RKO (cell line): ENCODE data around the gene SHISAL2A.
A peak's percentile ranks its signal among the peaks of the same experiment; 100 is the strongest.

Experiments
- DNase-seq: peaks from one replicate; pipeline ENCODE4 v3.0.0-alpha.2; 2016; ENCODE audit warnings: low spot score

SHISAL2A gene

GRCh38 chr1:52632732-52633290, at the start of gene SHISAL2A:
Gene SHISAL2A, plus strand, starts transcription at chr1:52633168. Its CDS starts 326 bp downstream, at chr1:52633494.
- DNase-seq: no peak

- no peak for DNase-seq
These were observed 47.5 kb upstream of the SHISAL2A start for GRCh38 chr1:52585474-52585873.

DNA sequence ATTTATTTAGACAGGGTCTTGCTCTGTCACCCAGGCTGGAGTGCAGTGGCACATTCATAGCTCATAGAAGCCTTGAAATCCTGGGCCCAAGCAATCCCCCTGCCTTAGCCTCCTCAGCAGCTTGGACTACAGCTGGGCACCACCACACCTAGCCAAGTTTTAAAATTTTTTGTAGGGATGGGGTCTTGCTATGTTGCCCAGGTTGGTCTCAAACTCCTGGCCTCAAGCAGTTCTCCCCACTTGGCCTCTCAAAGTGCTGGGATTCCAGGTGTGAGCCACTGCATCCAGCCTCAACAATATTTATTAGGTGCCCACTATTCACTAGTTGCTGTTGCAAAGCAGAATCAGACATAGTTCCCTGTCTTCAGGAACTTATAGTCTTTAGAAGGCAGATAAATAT, 44.9 kb upstream of the SHISAL2A start:
- DNase-seq: no peak

- DNase-seq: no peak
These were observed 44.4 kb upstream of the SHISAL2A start for GRCh38 chr1:52588535-52588934.

- DNase-seq: no peak
These were observed 42.7 kb upstream of the SHISAL2A start for GRCh38 chr1:52590266-52590665.

DNA sequence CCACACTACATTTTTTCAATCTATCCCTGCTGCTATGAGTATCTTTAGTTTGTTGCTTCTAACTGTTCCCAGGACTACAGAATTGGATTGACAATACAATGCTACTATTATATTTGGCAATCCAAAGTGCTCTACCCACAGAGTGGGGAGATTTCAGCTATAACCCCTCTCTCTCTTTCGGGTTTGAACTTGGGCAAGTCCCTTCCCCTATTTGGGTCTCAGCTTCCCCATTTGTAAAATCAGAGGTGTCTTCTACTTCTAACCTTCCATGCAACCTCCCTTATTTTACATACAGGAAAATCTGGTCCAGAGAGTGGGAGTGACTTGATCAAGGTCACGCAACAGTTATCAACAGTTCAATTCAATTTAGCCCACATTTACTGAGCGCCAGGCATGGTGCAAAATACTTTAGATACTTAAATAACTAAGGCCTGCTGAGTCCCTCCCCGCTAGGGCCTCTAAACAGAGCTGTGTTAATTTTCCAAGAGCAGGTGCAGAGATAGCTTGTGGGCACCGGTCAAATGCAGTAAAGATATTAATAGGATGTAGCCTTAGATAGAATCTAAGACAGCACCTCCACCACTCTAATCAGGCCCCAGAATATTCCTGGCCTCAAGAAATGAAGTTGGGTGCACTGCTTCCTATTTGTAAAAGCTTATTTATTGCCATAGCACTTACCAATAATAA, 40.2 kb upstream of the SHISAL2A start:
- DNase-seq: no peak

DNA sequence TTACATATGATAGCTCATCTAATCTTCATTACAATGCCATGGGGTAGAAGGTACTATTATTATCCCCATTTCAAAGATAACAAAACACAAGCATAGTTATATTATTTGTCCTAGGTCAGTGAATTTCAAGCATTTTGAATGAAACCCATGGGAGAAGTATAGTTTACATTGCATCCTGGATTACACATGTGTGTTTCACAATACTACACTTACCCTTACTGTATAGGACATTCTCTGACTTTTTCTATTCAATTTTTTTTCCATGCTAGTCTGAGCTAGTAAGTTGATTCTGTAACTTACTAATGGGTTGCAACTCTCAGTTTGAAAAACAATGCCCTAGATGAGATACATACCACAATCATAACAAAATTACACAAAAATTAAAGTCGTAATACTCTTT, 39.5 kb upstream of the SHISAL2A start:
- DNase-seq: no peak

DNA sequence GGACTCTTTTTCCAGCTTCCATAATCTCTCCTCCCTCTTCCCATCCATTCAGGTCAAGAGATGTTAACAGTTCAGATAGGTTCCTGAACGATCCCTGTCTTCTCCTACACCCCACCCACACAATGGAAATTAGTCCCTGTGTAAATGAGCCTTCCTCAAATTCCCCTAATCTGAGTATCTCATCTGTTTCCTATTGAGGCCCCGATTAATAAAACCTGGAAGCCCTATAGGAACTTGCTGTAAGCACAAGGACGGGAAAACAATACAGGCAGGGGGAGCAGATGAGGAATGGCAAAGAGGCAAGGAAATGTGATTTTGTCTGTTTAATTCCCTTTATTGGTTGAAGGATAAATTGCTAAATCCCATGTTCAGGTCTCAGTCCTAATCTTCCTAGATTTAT, 37.9 kb upstream of the SHISAL2A start:
- DNase-seq: no peak

DNA sequence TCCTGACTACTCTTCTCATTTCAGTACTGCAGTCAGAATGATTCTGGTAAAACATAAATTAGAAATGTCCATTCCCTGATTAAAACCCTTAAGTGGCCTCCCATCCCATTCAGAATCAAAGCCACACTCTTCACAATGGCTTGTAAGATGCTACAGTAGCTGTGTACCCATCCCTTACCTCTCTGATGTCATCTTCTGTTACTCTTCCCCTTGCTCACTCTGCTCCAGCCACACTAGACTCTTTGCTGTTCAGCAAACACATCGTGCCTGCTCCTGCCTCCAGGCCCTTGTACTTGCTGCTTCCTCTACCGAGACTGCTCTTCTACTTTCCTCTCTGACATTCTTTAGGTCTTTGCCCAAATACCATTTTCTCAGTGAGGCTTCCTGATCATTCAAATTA, 35.1 kb upstream of the SHISAL2A start:
- no peak for DNase-seq

DNA sequence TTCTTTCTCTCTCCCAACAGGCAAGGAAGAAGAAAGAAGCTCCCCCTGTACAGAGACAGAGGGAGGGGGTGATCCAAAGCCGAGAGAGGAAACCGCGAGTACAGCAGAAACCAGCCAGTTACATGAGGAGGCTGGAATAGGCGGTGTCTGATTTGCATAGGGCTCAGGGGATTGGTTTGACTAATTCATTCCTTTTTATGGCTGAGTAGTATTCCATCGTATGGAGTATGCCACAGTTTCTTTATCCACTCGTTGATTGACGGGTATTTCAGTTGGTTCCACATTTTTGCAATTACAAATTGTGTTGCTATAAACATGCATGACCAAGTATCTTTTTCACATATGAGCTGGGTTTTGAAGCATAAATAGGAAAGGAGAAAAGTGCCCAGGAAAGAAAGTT, 34.2 kb upstream of the SHISAL2A start:
- no peak for DNase-seq

DNA sequence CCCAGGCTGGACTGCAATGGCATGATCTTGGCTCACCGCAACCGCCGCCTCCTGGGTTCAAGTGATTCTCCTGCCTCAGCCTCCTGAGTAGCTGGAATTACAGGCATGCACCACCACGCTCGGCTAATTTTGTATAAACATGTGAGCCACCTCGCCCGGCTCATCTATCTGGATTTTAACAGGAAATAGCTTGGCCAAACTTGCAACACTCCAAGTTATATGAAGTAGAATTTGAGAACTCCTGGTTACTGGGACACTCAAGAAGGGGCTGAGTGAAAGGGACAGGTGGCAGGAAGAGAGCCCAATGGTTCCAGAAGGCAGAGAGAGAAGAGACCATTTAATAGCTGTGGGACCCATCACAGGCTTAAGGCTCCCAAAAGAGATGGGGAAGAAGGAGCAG, 33.7 kb upstream of the SHISAL2A start:
- DNase-seq: no peak

DNA sequence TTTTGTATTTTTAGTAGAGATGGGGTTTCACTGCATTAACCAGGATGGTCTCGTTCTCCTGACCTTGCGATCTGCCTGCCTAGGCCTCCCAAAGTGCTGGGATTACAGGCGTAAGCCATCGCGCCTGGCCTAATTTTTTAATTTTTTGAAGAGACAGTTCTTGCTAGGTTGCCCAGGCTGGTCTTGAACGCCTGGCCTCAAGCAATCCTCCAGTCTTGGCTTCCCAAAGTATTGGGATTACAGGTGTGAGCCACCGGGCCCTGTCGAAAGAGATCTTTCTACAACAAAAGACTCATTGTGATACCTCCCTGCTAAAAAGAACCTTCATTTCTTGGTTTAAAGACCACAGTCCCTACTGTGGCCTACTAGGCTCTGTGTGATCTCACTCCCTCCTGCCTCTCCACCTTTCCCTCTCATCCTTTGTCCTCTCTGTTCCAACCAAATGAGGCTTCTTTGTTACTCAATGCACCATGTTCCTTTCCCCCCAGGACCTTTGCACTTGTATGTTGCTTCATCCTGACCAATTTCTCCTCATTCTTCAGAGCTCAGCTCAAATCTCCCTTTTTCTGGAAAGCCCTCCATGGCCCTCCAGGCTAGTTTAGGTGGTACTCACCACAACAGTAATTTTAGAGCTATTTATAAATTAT, 32.3 kb upstream of the SHISAL2A start:
- DNase-seq: no peak

GRCh38 chr1:52601519-52601918, 31.4 kb upstream of the SHISAL2A start:
- no peak for DNase-seq

GRCh38 chr1:52601991-52602855, 30.7 kb upstream of the SHISAL2A start, which contains the start of gene GPX7:
Gene GPX7, plus strand, starts transcription at chr1:52602371. Its CDS starts 39 bp downstream, at chr1:52602410.
- no peak for DNase-seq

DNA sequence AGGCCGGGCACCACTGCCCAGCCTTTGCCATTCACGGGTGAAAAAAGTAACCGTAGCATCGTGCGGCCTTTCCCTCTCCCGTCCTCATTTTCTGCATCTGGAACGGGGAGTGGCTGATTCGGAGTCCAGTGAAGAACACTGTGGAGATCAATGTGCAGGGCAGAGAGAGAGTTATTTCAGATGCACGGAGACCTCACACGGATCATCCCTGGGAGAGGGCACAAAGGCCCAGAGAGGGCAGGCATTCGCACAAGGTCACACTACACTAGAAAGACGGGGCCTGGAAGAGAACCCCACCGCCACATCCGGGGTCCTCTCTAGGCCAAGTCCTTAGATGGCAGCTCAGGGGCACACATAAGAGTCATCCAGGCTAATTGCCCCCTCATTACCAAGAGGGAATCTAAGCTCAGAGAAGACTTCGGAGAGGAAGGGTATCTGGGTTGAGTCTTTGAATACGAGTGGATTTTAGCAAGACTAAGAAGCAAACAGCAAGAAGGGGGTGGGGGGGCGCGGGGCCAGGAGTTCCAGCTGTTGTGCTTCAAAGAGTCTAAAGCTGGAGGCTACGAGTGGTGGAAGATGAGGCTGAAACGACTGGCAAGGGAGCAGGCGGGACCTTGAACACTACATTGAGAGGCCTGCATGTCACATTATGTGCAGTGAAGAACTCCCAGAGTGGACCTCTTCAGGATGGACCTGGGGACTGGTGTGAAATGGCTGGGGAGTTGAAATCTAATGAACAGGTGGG, 29.9 kb upstream of the SHISAL2A start:
- no peak for DNase-seq

GRCh38 chr1:52603630-52604029, 29.3 kb upstream of the SHISAL2A start:
- DNase-seq: no peak

DNA sequence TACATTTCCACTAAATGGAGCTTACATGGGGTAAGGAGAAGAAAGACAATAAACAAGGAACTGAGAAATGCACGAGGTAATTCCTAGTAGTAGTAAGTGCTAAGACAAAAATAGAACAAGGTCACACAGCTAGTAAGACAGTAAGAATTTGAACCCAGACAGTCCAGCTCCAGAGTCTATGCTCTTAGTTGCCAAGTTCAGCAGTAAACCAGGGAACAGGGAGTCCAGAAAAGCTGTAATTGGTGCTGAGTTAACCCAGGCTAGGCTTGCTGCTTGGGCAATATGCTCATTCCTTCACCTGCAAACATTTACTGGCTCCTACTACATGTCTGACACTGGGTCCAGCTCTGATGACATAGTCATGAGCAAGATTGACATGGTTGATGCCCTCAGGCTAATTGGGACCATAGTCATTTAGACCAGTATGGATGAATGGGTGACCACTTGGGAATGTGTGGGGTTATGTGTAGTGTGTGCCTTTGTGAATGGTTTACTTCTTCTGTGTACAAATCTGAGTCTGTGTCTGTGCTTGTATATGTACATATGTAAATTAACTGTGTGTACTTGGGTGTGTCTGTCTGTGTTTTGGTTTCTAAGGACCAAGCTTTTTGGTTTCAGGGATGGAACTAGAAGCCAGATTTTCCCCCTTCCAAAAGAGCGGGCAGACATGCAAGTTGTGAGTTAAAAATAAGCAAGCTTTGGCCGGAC, 28.8 kb upstream of the SHISAL2A start:
- peak; percentile 5 for DNase-seq

DNA sequence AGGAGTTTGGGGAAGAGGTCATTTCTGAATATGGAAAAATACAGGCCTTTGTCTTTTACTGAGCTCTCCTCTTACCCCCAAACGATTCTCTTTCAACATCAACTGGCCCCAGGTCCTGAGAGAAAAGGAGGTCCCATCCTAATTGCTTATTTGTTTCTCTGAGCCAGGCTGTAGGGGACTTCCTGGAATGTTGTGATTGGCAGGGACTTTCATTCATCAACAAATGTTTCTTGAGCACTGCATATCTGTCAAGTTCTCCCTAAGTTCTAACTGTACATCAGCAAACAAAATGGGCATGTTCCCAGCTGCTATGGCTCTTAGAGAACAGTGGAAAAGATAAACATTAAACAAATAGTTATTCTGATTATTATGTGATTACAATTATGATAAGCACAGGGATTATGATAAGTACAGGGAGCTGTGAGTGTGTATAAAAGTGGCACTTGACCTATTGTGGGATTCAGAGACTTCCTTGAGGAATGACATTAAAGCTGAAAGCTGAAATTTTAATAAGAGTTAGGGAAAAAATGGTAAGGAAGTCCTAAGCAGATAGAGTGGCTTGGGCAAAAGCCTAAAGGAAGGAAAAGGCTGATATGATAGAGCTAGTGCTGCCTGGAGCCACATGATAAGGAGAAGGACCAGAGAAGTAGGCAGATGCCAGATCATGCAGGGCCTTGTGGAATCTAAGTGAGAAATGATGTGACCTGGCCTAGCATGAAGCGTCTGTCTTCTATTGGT, 19.2 kb upstream of the SHISAL2A start:
- no peak for DNase-seq

GRCh38 chr1:52614671-52615070, 18.3 kb upstream of the SHISAL2A start:
- no peak for DNase-seq

GRCh38 chr1:52615489-52616042, 17.4 kb upstream of the SHISAL2A start:
- DNase-seq: no peak
